ENCODE data around the gene SMCO4.

The SMCO4 gene

GRCh38 chr11:93497596-93497995, 45.6 kb downstream of the SMCO4 start:
- intact Hi-C loops (cut with micrococcal nuclease) = no loop called here
- Mint-ChIP-seq H3K9me3 (no peaks in the 10 kb centered on the region), H3K4me3 (no peak overlapping the region), H3K27me3 (no peaks in the 10 kb centered on the region), H3K36me3 (ENCODE audit: low read depth) (peaks cover 56% of the 10 kb centered on the region), H3K27ac (no peak overlapping the region), H3K4me1 (ENCODE audit: low read depth) (peaks cover 28% of the 10 kb centered on the region)

- H3K4me1 Mint-ChIP-seq (ENCODE audit: low read depth) = peaks cover 28% of the 10 kb centered on the region
- H3K27me3 Mint-ChIP-seq = no peaks in the 10 kb centered on the region
- H3K9me3 Mint-ChIP-seq = no peaks in the 10 kb centered on the region
- no peak overlapping the region for H3K27ac Mint-ChIP-seq
- H3K36me3 Mint-ChIP-seq (ENCODE audit: low read depth) = peaks cover 45% of the 10 kb centered on the region
- no peak overlapping the region for H3K4me3 Mint-ChIP-seq
- intact Hi-C loops (cut with micrococcal nuclease) = no loop called here
Observed at GRCh38 chr11:93494357-93494756, 48.8 kb downstream of the SMCO4 start.

GRCh38 chr11:93493252-93493897, 49.8 kb downstream of the SMCO4 start:
- no peaks in the 10 kb centered on the region for H3K9me3 Mint-ChIP-seq
- no peak overlapping the region for H3K27ac Mint-ChIP-seq
- peaks cover 35% of the 10 kb centered on the region for H3K36me3 Mint-ChIP-seq (ENCODE audit: low read depth)
- no peaks in the 10 kb centered on the region for H3K27me3 Mint-ChIP-seq
- H3K4me1 Mint-ChIP-seq (ENCODE audit: low read depth) = peaks cover 20% of the 10 kb centered on the region
- H3K4me3 Mint-ChIP-seq = no peak overlapping the region
- intact Hi-C loops (cut with micrococcal nuclease) = no loop called here

- Mint-ChIP-seq H3K4me1 (ENCODE audit: low read depth) (peaks cover 14% of the 10 kb centered on the region), H3K4me3 (no peak overlapping the region), H3K36me3 (ENCODE audit: low read depth) (peaks cover 35% of the 10 kb centered on the region), H3K9me3 (no peaks in the 10 kb centered on the region), H3K27me3 (no peaks in the 10 kb centered on the region), H3K27ac (no peak overlapping the region)
- intact Hi-C loops (cut with micrococcal nuclease) = no loop called here
Observed at GRCh38 chr11:93492464-93493251, 50.5 kb downstream of the SMCO4 start.

- H3K4me1 Mint-ChIP-seq (ENCODE audit: low read depth) = peaks cover 8% of the 10 kb centered on the region
- intact Hi-C loops (cut with micrococcal nuclease) = no loop called here
- no peak overlapping the region for H3K4me3 Mint-ChIP-seq
- H3K36me3 Mint-ChIP-seq (ENCODE audit: low read depth) = peaks cover 35% of the 10 kb centered on the region
- no peaks in the 10 kb centered on the region for H3K9me3 Mint-ChIP-seq
- H3K27me3 Mint-ChIP-seq = no peaks in the 10 kb centered on the region
- no peak overlapping the region for H3K27ac Mint-ChIP-seq
Observed at GRCh38 chr11:93491973-93492372, 51.2 kb downstream of the SMCO4 start.

- Mint-ChIP-seq H3K9me3 (no peaks in the 10 kb centered on the region), H3K4me1 (ENCODE audit: low read depth) (peaks cover 4% of the 10 kb centered on the region), H3K36me3 (ENCODE audit: low read depth) (peaks cover 32% of the 10 kb centered on the region), H3K27me3 (no peaks in the 10 kb centered on the region), H3K27ac (no peak overlapping the region), H3K4me3 (no peak overlapping the region)
- intact Hi-C loops (cut with micrococcal nuclease) = no loop called here
Observed at GRCh38 chr11:93490996-93491618, 52.1 kb downstream of the SMCO4 start.

GRCh38 chr11:93489841-93490240, 53.4 kb downstream of the SMCO4 start:
- Mint-ChIP-seq H3K36me3 (ENCODE audit: low read depth) (peaks cover 21% of the 10 kb centered on the region), H3K4me1 (ENCODE audit: low read depth) (no peaks in the 10 kb centered on the region), H3K4me3 (no peak overlapping the region), H3K9me3 (no peaks in the 10 kb centered on the region), H3K27me3 (no peaks in the 10 kb centered on the region), H3K27ac (no peak overlapping the region)
- intact Hi-C loops (cut with micrococcal nuclease) = no loop called here

- Mint-ChIP-seq H3K4me1 (ENCODE audit: low read depth) (peaks cover 4% of the 10 kb centered on the region), H3K9me3 (no peaks in the 10 kb centered on the region), H3K36me3 (ENCODE audit: low read depth) (peaks cover under 1% of the 10 kb centered on the region), H3K27ac (no peak overlapping the region), H3K27me3 (no peaks in the 10 kb centered on the region), H3K4me3 (no peak overlapping the region)
- intact Hi-C loops (cut with micrococcal nuclease) = no loop called here
Observed at GRCh38 chr11:93487032-93487483, 56.1 kb downstream of the SMCO4 start.

GRCh38 chr11:93485983-93486382, 57.2 kb downstream of the SMCO4 start:
- Mint-ChIP-seq H3K9me3 (no peaks in the 10 kb centered on the region), H3K27ac (no peak overlapping the region), H3K4me3 (no peak overlapping the region), H3K27me3 (no peaks in the 10 kb centered on the region), H3K4me1 (ENCODE audit: low read depth) (peaks cover 15% of the 10 kb centered on the region), H3K36me3 (ENCODE audit: low read depth) (no peaks in the 10 kb centered on the region)
- intact Hi-C loops (cut with micrococcal nuclease) = no loop called here

GRCh38 chr11:93484716-93485115, 58.5 kb downstream of the SMCO4 start:
- H3K4me3 Mint-ChIP-seq = no peak overlapping the region
- no peak overlapping the region for H3K27ac Mint-ChIP-seq
- H3K4me1 Mint-ChIP-seq (ENCODE audit: low read depth) = peaks cover 15% of the 10 kb centered on the region
- intact Hi-C loops (cut with micrococcal nuclease) = loop anchor here (5.0 kb wide), 1 partner anchor 58 kb away; the partner anchor contains the start of gene SMCO4
- H3K9me3 Mint-ChIP-seq = no peaks in the 10 kb centered on the region
- no peaks in the 10 kb centered on the region for H3K27me3 Mint-ChIP-seq
- H3K36me3 Mint-ChIP-seq (ENCODE audit: low read depth) = peaks cover 1% of the 10 kb centered on the region

GRCh38 chr11:93482556-93482955, 60.6 kb downstream of the SMCO4 start:
- Mint-ChIP-seq H3K4me1 (ENCODE audit: low read depth) (peaks cover 15% of the 10 kb centered on the region), H3K27ac (peak overlapping the region; percentile 62), H3K27me3 (no peaks in the 10 kb centered on the region), H3K4me3 (no peak overlapping the region), H3K36me3 (ENCODE audit: low read depth) (peaks cover 23% of the 10 kb centered on the region), H3K9me3 (no peaks in the 10 kb centered on the region)
- intact Hi-C loops (cut with micrococcal nuclease) = loop anchor here (5.0 kb wide), 1 partner anchor 60 kb away; the partner anchor contains the start of gene SMCO4

- H3K36me3 Mint-ChIP-seq (ENCODE audit: low read depth) = peaks cover 28% of the 10 kb centered on the region
- H3K4me3 Mint-ChIP-seq = no peak overlapping the region
- H3K27me3 Mint-ChIP-seq = no peaks in the 10 kb centered on the region
- H3K27ac Mint-ChIP-seq = peak overlapping the region; percentile 10
- intact Hi-C loops (cut with micrococcal nuclease) = loop anchor here (5.0 kb wide), 1 partner anchor 61 kb away; the partner anchor contains the start of gene SMCO4
- H3K4me1 Mint-ChIP-seq (ENCODE audit: low read depth) = peaks cover 15% of the 10 kb centered on the region
- no peaks in the 10 kb centered on the region for H3K9me3 Mint-ChIP-seq
Observed at GRCh38 chr11:93481696-93482095, 61.5 kb downstream of the SMCO4 start.

- Mint-ChIP-seq H3K27me3 (no peaks in the 10 kb centered on the region), H3K4me3 (no peak overlapping the region), H3K27ac (peak overlapping the region; percentile 10), H3K4me1 (ENCODE audit: low read depth) (peaks cover 15% of the 10 kb centered on the region), H3K9me3 (no peaks in the 10 kb centered on the region), H3K36me3 (ENCODE audit: low read depth) (peaks cover 32% of the 10 kb centered on the region)
- intact Hi-C loops (cut with micrococcal nuclease) = loop anchor here (5.0 kb wide), 1 partner anchor 61 kb away; the partner anchor contains the start of gene SMCO4
Observed at GRCh38 chr11:93481279-93481678, 61.9 kb downstream of the SMCO4 start.

- Mint-ChIP-seq H3K9me3 (no peaks in the 10 kb centered on the region), H3K36me3 (ENCODE audit: low read depth) (peaks cover 35% of the 10 kb centered on the region), H3K4me3 (no peak overlapping the region), H3K27ac (no peak overlapping the region), H3K27me3 (no peaks in the 10 kb centered on the region), H3K4me1 (ENCODE audit: low read depth) (peaks cover 15% of the 10 kb centered on the region)
- intact Hi-C loops (cut with micrococcal nuclease) = loop anchor here (5.0 kb wide), 1 partner anchor 62 kb away; the partner anchor contains the start of gene SMCO4
Observed at GRCh38 chr11:93480756-93481155, 62.4 kb downstream of the SMCO4 start.
